ENCODE measurements around the gene PTHLH.

The PTHLH gene

DNA sequence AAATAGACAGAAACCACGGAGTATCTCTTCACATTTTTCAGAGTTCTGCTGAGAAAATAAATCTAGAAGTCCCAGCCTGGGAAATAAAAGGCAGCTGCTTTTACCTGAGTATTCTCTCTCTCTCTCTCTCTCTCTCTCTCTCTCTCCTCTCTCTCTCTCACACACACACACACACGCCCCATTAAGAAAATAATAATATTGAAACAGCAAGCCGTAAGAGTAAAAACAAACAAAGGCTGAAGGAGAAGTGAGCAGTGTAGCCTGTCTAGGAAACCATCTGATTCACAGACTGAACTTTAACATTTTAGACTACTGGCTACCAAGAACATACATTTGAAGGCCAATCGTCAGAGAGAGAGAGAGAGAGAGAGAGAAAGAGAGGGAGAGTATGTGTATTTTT, 8.4 kb downstream of the PTHLH start:
- no peak overlapping the region for H3K23ac ChIP-seq (ENCODE audit: low read length)
- no peak for DNase-seq
- H3K9ac ChIP-seq (ENCODE audit: low read length), result no peak overlapping the region
- no peak overlapping the region for H2AFZ ChIP-seq (ENCODE audit: insufficient read depth, low read length, poor library complexity)
- H4K12ac ChIP-seq (ENCODE audit: low read depth, low read length), result no peak overlapping the region
- H2BK120ac ChIP-seq (ENCODE audit: insufficient read depth, low read length, poor library complexity), result no peak overlapping the region
- H3K4ac ChIP-seq (ENCODE audit: low read depth, low read length), result no peak overlapping the region
- no peak overlapping the region for H2BK12ac ChIP-seq (ENCODE audit: low read length)
- H3K18ac ChIP-seq (ENCODE audit: low read length), result no peak overlapping the region
- H3K9me3 ChIP-seq (ENCODE audit: insufficient read depth, low read depth, low read length), result no peaks in the 10 kb centered on the region
- H4K91ac ChIP-seq (ENCODE audit: low read depth, low read length), result no peak overlapping the region
- no peak overlapping the region for H3K14ac ChIP-seq (ENCODE audit: low read length)
- no peak overlapping the region for H4K8ac ChIP-seq (ENCODE audit: low read depth, low read length)
- no peaks in the 10 kb centered on the region for H3K79me2 ChIP-seq (ENCODE audit: control insufficient read depth, insufficient read depth, low read length, poor library complexity)
- H3K36me3 ChIP-seq (ENCODE audit: control insufficient read depth in 1 of 2, insufficient read depth in 2 of 2, low read length in 2 of 2), result peaks cover 3 to 4% of the 10 kb centered on the region in 2 experiments
- no peak overlapping the region for H3K4me2 ChIP-seq (ENCODE audit: low read length)
- H3K4me3 ChIP-seq (ENCODE audit: low read depth, low read length), result no peak overlapping the region
- H2BK5ac ChIP-seq (ENCODE audit: low read depth, low read length, poor library complexity), result no peak overlapping the region
- peaks cover 4% of the 10 kb centered on the region for H3K27me3 ChIP-seq (ENCODE audit: insufficient read depth, low read length)
- WGBS (ENCODE audit: extremely low coverage, insufficient coverage, insufficient read length), result no CpG with 5 or more reads among the region's 4 CpGs
- H3K79me1 ChIP-seq (ENCODE audit: low read length), result no peaks in the 10 kb centered on the region
- H2AK5ac ChIP-seq (ENCODE audit: low read length), result no peak overlapping the region
- no peak overlapping the region for H3K27ac ChIP-seq (ENCODE audit: low read depth, low read length)
- peaks cover 1 to 6% of the 10 kb centered on the region in 2 experiments for H3K4me1 ChIP-seq (ENCODE audit: control insufficient read depth in 1 of 2, insufficient read depth in 2 of 2, low read length in 2 of 2)

DNA sequence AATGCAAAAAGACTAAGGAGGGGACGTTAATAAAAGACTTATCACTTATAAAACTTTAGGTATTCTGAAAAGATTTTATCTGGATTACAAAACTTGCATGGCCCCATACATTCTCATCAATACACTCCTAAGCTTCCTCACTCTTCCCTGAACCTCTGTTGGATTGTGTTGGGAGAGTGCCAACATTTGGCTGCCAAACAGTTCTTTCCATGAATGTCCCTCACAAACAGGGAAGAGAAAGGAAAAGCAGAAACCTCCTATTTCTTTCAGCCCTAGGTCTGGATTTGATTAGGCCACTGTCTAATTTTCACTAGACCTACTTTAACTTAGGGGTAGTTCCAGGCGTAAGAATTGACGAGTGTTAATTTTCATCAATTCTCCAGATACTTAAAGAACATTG, 11.7 kb downstream of the PTHLH start:
- no peak overlapping the region for H2AK5ac ChIP-seq (ENCODE audit: low read length)
- H3K79me1 ChIP-seq (ENCODE audit: low read length), result no peaks in the 10 kb centered on the region
- no peak for DNase-seq
- H4K8ac ChIP-seq (ENCODE audit: low read depth, low read length), result no peak overlapping the region
- H4K91ac ChIP-seq (ENCODE audit: low read depth, low read length), result no peak overlapping the region
- H3K9me3 ChIP-seq (ENCODE audit: insufficient read depth, low read depth, low read length), result no peaks in the 10 kb centered on the region
- H4K12ac ChIP-seq (ENCODE audit: low read depth, low read length), result no peak overlapping the region
- H3K4me3 ChIP-seq (ENCODE audit: low read depth, low read length), result no peak overlapping the region
- H2BK5ac ChIP-seq (ENCODE audit: low read depth, low read length, poor library complexity), result no peak overlapping the region
- peaks cover 0 to 4% of the 10 kb centered on the region in 2 experiments for H3K4me1 ChIP-seq (ENCODE audit: control insufficient read depth in 1 of 2, insufficient read depth in 2 of 2, low read length in 2 of 2)
- no peaks in the 10 kb centered on the region for H3K27me3 ChIP-seq (ENCODE audit: insufficient read depth, low read length)
- H3K79me2 ChIP-seq (ENCODE audit: control insufficient read depth, insufficient read depth, low read length, poor library complexity), result no peaks in the 10 kb centered on the region
- no CpG with 5 or more reads among the region's 3 CpGs for WGBS (ENCODE audit: extremely low coverage, insufficient coverage, insufficient read length)
- no peak overlapping the region for H2AFZ ChIP-seq (ENCODE audit: insufficient read depth, low read length, poor library complexity)
- H3K23ac ChIP-seq (ENCODE audit: low read length), result no peak overlapping the region
- peaks cover 3 to 4% of the 10 kb centered on the region in 2 experiments for H3K36me3 ChIP-seq (ENCODE audit: control insufficient read depth in 1 of 2, insufficient read depth in 2 of 2, low read length in 2 of 2)
- H3K14ac ChIP-seq (ENCODE audit: low read length), result no peak overlapping the region
- no peak overlapping the region for H3K4ac ChIP-seq (ENCODE audit: low read depth, low read length)
- no peak overlapping the region for H2BK120ac ChIP-seq (ENCODE audit: insufficient read depth, low read length, poor library complexity)
- H2BK12ac ChIP-seq (ENCODE audit: low read length), result no peak overlapping the region
- H3K9ac ChIP-seq (ENCODE audit: low read length), result no peak overlapping the region
- H3K4me2 ChIP-seq (ENCODE audit: low read length), result no peak overlapping the region
- H3K27ac ChIP-seq (ENCODE audit: low read depth, low read length), result no peak overlapping the region
- no peak overlapping the region for H3K18ac ChIP-seq (ENCODE audit: low read length)

DNA sequence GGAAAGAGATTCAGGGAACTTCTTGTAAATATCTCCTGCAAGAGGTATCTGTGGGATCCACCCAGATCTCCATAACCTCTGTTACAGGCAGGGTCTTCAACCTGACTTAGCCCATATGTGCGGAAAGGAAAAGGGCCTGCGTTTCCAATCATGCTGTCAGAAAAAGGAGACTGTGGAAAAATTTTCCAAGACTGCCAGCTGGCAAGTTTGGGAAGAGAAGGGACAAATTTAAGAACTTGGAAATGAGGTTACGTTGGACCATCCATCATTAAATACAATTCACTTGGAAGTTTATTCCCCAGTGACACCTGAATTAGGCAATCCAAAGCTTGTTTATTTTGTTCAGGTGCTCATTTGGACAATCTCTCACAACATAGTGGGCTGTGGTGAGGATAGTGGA, 13.9 kb downstream of the PTHLH start:
- Histone ChIP-seq H3K4ac (ENCODE audit: low read depth, low read length) (no peak overlapping the region), H3K4me3 (ENCODE audit: low read depth, low read length) (no peak overlapping the region), H3K9me3 (ENCODE audit: insufficient read depth, low read depth, low read length) (no peaks in the 10 kb centered on the region), H3K27me3 (ENCODE audit: insufficient read depth, low read length) (no peaks in the 10 kb centered on the region), H3K79me2 (ENCODE audit: control insufficient read depth, insufficient read depth, low read length, poor library complexity) (no peaks in the 10 kb centered on the region), H4K91ac (ENCODE audit: low read depth, low read length) (no peak overlapping the region), H3K14ac (ENCODE audit: low read length) (no peak overlapping the region), H4K8ac (ENCODE audit: low read depth, low read length) (no peak overlapping the region), H2BK12ac (ENCODE audit: low read length) (no peak overlapping the region), H3K4me1 (ENCODE audit: control insufficient read depth in 1 of 2, insufficient read depth in 2 of 2, low read length in 2 of 2) (no peaks in the 10 kb centered on the region), H2AFZ (ENCODE audit: insufficient read depth, low read length, poor library complexity) (no peak overlapping the region), H3K4me2 (ENCODE audit: low read length) (no peak overlapping the region), H3K79me1 (ENCODE audit: low read length) (no peaks in the 10 kb centered on the region), H3K36me3 (ENCODE audit: control insufficient read depth in 1 of 2, insufficient read depth in 2 of 2, low read length in 2 of 2) (peaks cover 3 to 4% of the 10 kb centered on the region in 2 experiments), H3K23ac (ENCODE audit: low read length) (no peak overlapping the region), H4K12ac (ENCODE audit: low read depth, low read length) (no peak overlapping the region), H2AK5ac (ENCODE audit: low read length) (no peak overlapping the region), H3K9ac (ENCODE audit: low read length) (no peak overlapping the region), H3K27ac (ENCODE audit: low read depth, low read length) (no peak overlapping the region), H2BK120ac (ENCODE audit: insufficient read depth, low read length, poor library complexity) (no peak overlapping the region), H3K18ac (ENCODE audit: low read length) (no peak overlapping the region), H2BK5ac (ENCODE audit: low read depth, low read length, poor library complexity) (no peak overlapping the region)
- no CpG with 5 or more reads among the region's 3 CpGs for whole genome bisulfite sequencing (ENCODE audit: extremely low coverage, insufficient coverage, insufficient read length)
- no peak for DNase-seq

DNA sequence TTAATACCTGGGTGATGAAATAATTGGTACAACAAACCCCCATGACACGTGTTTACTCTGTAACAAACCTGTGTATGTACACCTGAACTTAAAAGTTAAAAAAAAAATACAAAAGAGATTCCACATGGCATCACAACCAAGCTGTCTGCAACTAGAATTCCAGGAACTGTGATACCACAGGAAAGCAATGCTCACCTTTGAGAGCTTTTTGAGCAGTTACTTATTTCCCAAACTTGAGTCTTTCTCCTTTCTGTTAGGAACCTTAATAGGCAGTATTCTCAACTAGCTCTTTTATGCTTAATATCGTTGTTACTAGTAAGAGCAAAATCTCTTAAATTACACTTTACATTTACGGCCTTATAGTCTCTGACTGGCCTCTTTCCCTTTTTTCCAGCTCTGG, 15.2 kb downstream of the PTHLH start:
- H4K91ac ChIP-seq (ENCODE audit: low read depth, low read length), result no peak overlapping the region
- H2BK120ac ChIP-seq (ENCODE audit: insufficient read depth, low read length, poor library complexity), result no peak overlapping the region
- H3K18ac ChIP-seq (ENCODE audit: low read length), result no peak overlapping the region
- no peaks in the 10 kb centered on the region for H3K4me1 ChIP-seq (ENCODE audit: control insufficient read depth in 1 of 2, insufficient read depth in 2 of 2, low read length in 2 of 2)
- H3K14ac ChIP-seq (ENCODE audit: low read length), result no peak overlapping the region
- H3K27me3 ChIP-seq (ENCODE audit: insufficient read depth, low read length), result no peaks in the 10 kb centered on the region
- no peaks in the 10 kb centered on the region for H3K9me3 ChIP-seq (ENCODE audit: insufficient read depth, low read depth, low read length)
- no peak overlapping the region for H3K9ac ChIP-seq (ENCODE audit: low read length)
- no peaks in the 10 kb centered on the region for H3K79me2 ChIP-seq (ENCODE audit: control insufficient read depth, insufficient read depth, low read length, poor library complexity)
- H2AFZ ChIP-seq (ENCODE audit: insufficient read depth, low read length, poor library complexity), result no peak overlapping the region
- H4K12ac ChIP-seq (ENCODE audit: low read depth, low read length), result no peak overlapping the region
- no peak overlapping the region for H3K27ac ChIP-seq (ENCODE audit: low read depth, low read length)
- no peaks in the 10 kb centered on the region for H3K79me1 ChIP-seq (ENCODE audit: low read length)
- no CpG with 5 or more reads among the region's 3 CpGs for WGBS (ENCODE audit: extremely low coverage, insufficient coverage, insufficient read length)
- no peak overlapping the region for H4K8ac ChIP-seq (ENCODE audit: low read depth, low read length)
- H3K23ac ChIP-seq (ENCODE audit: low read length), result no peak overlapping the region
- no peak overlapping the region for H2BK5ac ChIP-seq (ENCODE audit: low read depth, low read length, poor library complexity)
- no peaks in the 10 kb centered on the region for H3K36me3 ChIP-seq (ENCODE audit: control insufficient read depth in 1 of 2, insufficient read depth in 2 of 2, low read length in 2 of 2)
- H3K4me3 ChIP-seq (ENCODE audit: low read depth, low read length), result no peak overlapping the region
- H3K4ac ChIP-seq (ENCODE audit: low read depth, low read length), result no peak overlapping the region
- no peak overlapping the region for H3K4me2 ChIP-seq (ENCODE audit: low read length)
- H2BK12ac ChIP-seq (ENCODE audit: low read length), result no peak overlapping the region
- no peak overlapping the region for H2AK5ac ChIP-seq (ENCODE audit: low read length)
- no peak for DNase-seq
